22Rv1 (cell line): Measurements from ENCODE around the gene LRRC30.
A peak's percentile ranks its signal among the peaks of the same experiment; 100 is the strongest.

Experiments
- H3K27ac ChIP-seq: fragments of 450-650 bp; 2 replicates; pipeline ENCODE4 v1.5.1; 2017
- CTCF ChIP-seq: fragments of 450-650 bp; IDR thresholded peaks from 2 replicates; pipeline ENCODE4 v1.5.1; 2017; ENCODE audit warnings: mild to moderate bottlenecking
- ZFX ChIP-seq: fragments of 450-650 bp; IDR thresholded peaks from 2 replicates; pipeline ENCODE4 v1.6.1; 2017; ENCODE audit warnings: antibody characterized with exemption, borderline replicate concordance

The LRRC30 gene

GRCh38 chr18:7230626-7231349, at the start of gene LRRC30:
LRRC30 (plus strand) TSS chr18:7231089; CDS start chr18:7231139, 50 bp downstream.
- no peak within 1 kb of the TSS for H3K27ac ChIP-seq
- TF ChIP-seq CTCF (no peak), ZFX (no peak)

DNA sequence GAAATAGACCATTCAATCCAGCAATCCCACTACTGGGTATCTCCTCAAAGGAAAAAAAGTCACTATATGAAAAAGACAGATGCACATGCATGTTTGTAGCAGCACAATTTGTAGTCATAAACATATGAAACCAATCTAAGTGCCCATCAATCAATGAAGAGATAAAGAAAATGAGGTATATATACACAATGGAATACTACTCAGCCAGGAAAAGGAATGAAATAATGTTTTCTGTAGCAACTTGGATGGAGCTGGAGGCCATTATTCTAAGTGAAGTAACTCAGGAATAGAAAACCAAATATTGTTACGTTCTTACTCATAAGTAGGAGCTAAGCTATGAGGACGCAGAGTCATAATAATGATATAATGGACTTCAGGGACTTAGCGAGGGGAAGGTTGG, 45.2 kb upstream of the LRRC30 start:
- TF ChIP-seq ZFX (no peak), CTCF (no peak)
- no peak overlapping the region for H3K27ac ChIP-seq

- no peak overlapping the region for H3K27ac ChIP-seq
- TF ChIP-seq ZFX (no peak), CTCF (no peak)
Observed at GRCh38 chr18:7190547-7191156, 40.2 kb upstream of the LRRC30 start.

- TF ChIP-seq CTCF (no peak), ZFX (no peak)
- no peak overlapping the region for H3K27ac ChIP-seq
Observed at GRCh38 chr18:7191736-7192135, 39.2 kb upstream of the LRRC30 start.

- H3K27ac ChIP-seq, result no peak overlapping the region
- TF ChIP-seq CTCF (no peak), ZFX (no peak)
Observed at GRCh38 chr18:7195266-7195665, 35.6 kb upstream of the LRRC30 start.

GRCh38 chr18:7196421-7196820, 34.5 kb upstream of the LRRC30 start:
- TF ChIP-seq CTCF, result peak; percentile 21
- no peak for TF ChIP-seq ZFX

GRCh38 chr18:7197854-7198253, 33.0 kb upstream of the LRRC30 start:
- no peak overlapping the region for H3K27ac ChIP-seq
- TF ChIP-seq ZFX (no peak), CTCF (no peak)

More at GRCh38 chr18:7196421-7196820, 34.5 kb upstream of the LRRC30 start:
- no peak overlapping the region for H3K27ac ChIP-seq
